Astrocyte (in vitro differentiated cells and primary cell): ENCODE measurements around the gene SEMA4D. TPM values are rescaled to one million over a fixed set of nuclear protein-coding genes. Genes with fewer than 3 reads are reported as not detected.

Experiments
- DNase-seq: peaks from one replicate; pipeline ENCODE4 v3.0.0-alpha.2; 2010; ENCODE audit warnings: low read depth
- FAIRE-seq: peaks from 2 replicates; lab custom pipeline; 2011; peaks lifted over from hg19 to GRCh38; lab: Jason Lieb, UNC
- H2AFZ ChIP-seq: 2 replicates; pipeline ENCODE4 v1.6.0; 2012; ENCODE audit warnings: low read depth, low read length, inconsistent platforms
- H3K27ac ChIP-seq: 2 replicates; pipeline ENCODE4 v1.5.1; 2011; ENCODE audit warnings: low read depth, low read length, inconsistent platforms
- H3K27me3 ChIP-seq: 2 replicates; pipeline ENCODE4 v1.6.0; 2011; ENCODE audit warnings: low read length, inconsistent platforms; ENCODE audit not compliant: insufficient read depth
- H3K36me3 ChIP-seq: 2 replicates; pipeline ENCODE4 v1.5.1; 2011; ENCODE audit warnings: low read length, inconsistent platforms; ENCODE audit not compliant: insufficient read depth
- H3K4me1 ChIP-seq: 2 replicates; pipeline ENCODE4 v1.5.1; 2011; ENCODE audit warnings: low read length, inconsistent platforms; ENCODE audit not compliant: insufficient read depth
- H3K4me2 ChIP-seq: 2 replicates; pipeline ENCODE4 v1.6.0; 2012; ENCODE audit warnings: low read length, inconsistent platforms
- H3K4me3 ChIP-seq: 2 replicates; pipeline ENCODE4 v1.5.1; 2011; ENCODE audit warnings: low read depth, mild to moderate bottlenecking, low read length, inconsistent platforms; ENCODE audit not compliant: insufficient read depth
- H3K79me2 ChIP-seq: 2 replicates; pipeline ENCODE4 v1.6.0; 2012; ENCODE audit warnings: mild to moderate bottlenecking, low read length, inconsistent platforms; ENCODE audit not compliant: insufficient read depth
- H3K9ac ChIP-seq: 2 replicates; pipeline ENCODE4 v1.6.0; 2012; ENCODE audit warnings: mild to moderate bottlenecking, low read length, inconsistent platforms
- H3K9me3 ChIP-seq: 2 replicates; pipeline ENCODE4 v1.5.1; 2012; ENCODE audit warnings: low read depth, mild to moderate bottlenecking, low read length, inconsistent platforms; ENCODE audit not compliant: insufficient read depth
- H4K20me1 ChIP-seq: 2 replicates; pipeline ENCODE4 v1.6.0; 2012; ENCODE audit warnings: low read length, inconsistent platforms; ENCODE audit not compliant: insufficient read depth
- H3K27ac Mint-ChIP-seq: one replicate; pipeline ENCODE4 v1.8.0; 2021; ENCODE audit warnings: mild to moderate bottlenecking, mixed read lengths; ENCODE audit not compliant: unreplicated experiment
- H3K27me3 Mint-ChIP-seq: one replicate; pipeline ENCODE4 v1.8.0; 2021; ENCODE audit warnings: low read depth, mixed read lengths; ENCODE audit not compliant: unreplicated experiment
- H3K36me3 Mint-ChIP-seq: one replicate; pipeline ENCODE4 v1.8.0; 2021; ENCODE audit warnings: low read depth, mixed read lengths; ENCODE audit not compliant: unreplicated experiment
- H3K4me1 Mint-ChIP-seq: one replicate; pipeline ENCODE4 v1.8.0; 2021; ENCODE audit warnings: low read depth, mixed read lengths; ENCODE audit not compliant: unreplicated experiment
- H3K4me3 Mint-ChIP-seq: one replicate; pipeline ENCODE4 v1.8.0; 2021; ENCODE audit warnings: mild to moderate bottlenecking, moderate library complexity, mixed read lengths; ENCODE audit not compliant: unreplicated experiment
- H3K9me3 Mint-ChIP-seq: one replicate; pipeline ENCODE4 v1.8.0; 2021; ENCODE audit warnings: mild to moderate bottlenecking, mixed read lengths; ENCODE audit not compliant: unreplicated experiment
- EZH2 ChIP-seq: IDR thresholded peaks from 2 replicates; pipeline ENCODE4 v1.6.1; 2012; ENCODE audit warnings: mild to moderate bottlenecking, low read length, inconsistent platforms; ENCODE audit not compliant: insufficient read depth
- total RNA-seq: library from RNA; stranded (reverse); gene quantifications from 2 replicates; pipeline ENCODE4 v1.2.1, GENCODE V29; 2021
- TF ChIP-seq, protein P1 (sequence below): IDR thresholded peaks from 2 replicates; pipeline ENCODE4 v1.5.1; 2011; ENCODE audit warnings: low read depth, mild to moderate bottlenecking, inconsistent platforms, low read length, moderate library complexity; ENCODE audit not compliant: insufficient read depth

SEMA4D gene
- total RNA-seq, 1 donor from 2014 or later = 6.2 TPM

DNA sequence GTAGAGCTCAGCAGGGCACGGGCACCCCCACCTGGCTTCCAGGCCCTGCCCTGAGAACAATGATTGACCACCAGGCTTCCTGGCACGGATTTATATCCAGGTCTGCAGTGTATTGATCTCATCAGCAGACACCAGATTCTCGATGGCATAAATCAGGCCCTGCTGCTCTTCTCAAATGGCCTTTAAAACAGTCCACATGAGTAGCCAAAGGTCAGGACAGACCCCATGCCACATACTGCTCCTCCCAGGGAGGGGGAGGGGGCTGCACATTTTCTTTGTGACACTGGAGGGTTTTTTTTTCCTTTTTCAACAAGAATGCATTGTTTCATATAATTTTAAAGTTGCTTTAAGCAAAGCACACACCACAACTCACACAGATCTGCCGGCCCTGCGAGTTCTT, 85.4 kb downstream of the SEMA4D start:
- Histone ChIP-seq H3K36me3 (no peaks in the 10 kb centered on the region), H3K27ac (no peak overlapping the region), H3K9ac (no peak overlapping the region), H3K9me3 (peaks cover 2% of the 10 kb centered on the region), H2AFZ (no peak overlapping the region), H3K27me3 (no peaks in the 10 kb centered on the region), H4K20me1 (no peaks in the 10 kb centered on the region), H3K4me2 (no peak overlapping the region), H3K4me1 (no peaks in the 10 kb centered on the region), H3K4me3 (no peak overlapping the region), H3K79me2 (no peaks in the 10 kb centered on the region)
- H3K9me3 Mint-ChIP-seq = peaks cover 5% of the 10 kb centered on the region
- H3K36me3 Mint-ChIP-seq = peaks cover 2% of the 10 kb centered on the region
- H3K4me3 Mint-ChIP-seq = no peak overlapping the region
- TF ChIP-seq, protein P1, sequence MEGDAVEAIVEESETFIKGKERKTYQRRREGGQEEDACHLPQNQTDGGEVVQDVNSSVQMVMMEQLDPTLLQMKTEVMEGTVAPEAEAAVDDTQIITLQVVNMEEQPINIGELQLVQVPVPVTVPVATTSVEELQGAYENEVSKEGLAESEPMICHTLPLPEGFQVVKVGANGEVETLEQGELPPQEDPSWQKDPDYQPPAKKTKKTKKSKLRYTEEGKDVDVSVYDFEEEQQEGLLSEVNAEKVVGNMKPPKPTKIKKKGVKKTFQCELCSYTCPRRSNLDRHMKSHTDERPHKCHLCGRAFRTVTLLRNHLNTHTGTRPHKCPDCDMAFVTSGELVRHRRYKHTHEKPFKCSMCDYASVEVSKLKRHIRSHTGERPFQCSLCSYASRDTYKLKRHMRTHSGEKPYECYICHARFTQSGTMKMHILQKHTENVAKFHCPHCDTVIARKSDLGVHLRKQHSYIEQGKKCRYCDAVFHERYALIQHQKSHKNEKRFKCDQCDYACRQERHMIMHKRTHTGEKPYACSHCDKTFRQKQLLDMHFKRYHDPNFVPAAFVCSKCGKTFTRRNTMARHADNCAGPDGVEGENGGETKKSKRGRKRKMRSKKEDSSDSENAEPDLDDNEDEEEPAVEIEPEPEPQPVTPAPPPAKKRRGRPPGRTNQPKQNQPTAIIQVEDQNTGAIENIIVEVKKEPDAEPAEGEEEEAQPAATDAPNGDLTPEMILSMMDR = no peak
- TF ChIP-seq EZH2 = no peak
- DNase-seq (no peak), FAIRE-seq (no peak)
- no peak overlapping the region for H3K27ac Mint-ChIP-seq
- H3K4me1 Mint-ChIP-seq = peaks cover 26% of the 10 kb centered on the region
- peaks cover 2% of the 10 kb centered on the region for H3K27me3 Mint-ChIP-seq

DNA sequence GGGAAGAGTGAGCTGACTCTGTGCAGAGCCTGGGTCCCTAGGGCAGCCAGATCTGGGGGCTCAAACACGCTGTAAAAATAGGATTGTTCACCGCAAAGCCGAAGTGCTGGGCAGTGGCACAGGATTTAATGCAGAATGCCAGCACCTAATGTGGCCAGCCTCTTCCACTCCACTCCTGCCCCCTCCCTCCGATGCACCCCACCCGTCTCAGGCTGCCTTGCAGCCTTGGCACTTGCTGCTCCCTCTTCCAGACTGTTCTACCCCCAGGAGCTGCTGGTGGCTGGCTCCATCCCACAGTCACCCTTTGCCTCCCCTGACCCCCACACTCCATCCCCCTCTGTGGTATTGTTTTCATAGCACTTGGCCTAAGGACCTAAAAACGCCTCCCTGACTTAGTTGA, 86.2 kb downstream of the SEMA4D start:
- Mint-ChIP-seq H3K36me3 (peaks cover 5% of the 10 kb centered on the region), H3K27me3 (peaks cover 2% of the 10 kb centered on the region), H3K27ac (no peak overlapping the region), H3K9me3 (peaks cover 6% of the 10 kb centered on the region), H3K4me3 (no peak overlapping the region), H3K4me1 (peaks cover 24% of the 10 kb centered on the region)
- TF ChIP-seq, protein P1 = no peak
- no peak for TF ChIP-seq EZH2
- no peaks in the 10 kb centered on the region for H3K36me3 ChIP-seq
- no peaks in the 10 kb centered on the region for H3K79me2 ChIP-seq
- no peak overlapping the region for H3K4me3 ChIP-seq
- no peak overlapping the region for H3K27ac ChIP-seq
- H3K9ac ChIP-seq = no peak overlapping the region
- no peak for DNase-seq
- no peak for FAIRE-seq
- H4K20me1 ChIP-seq = no peaks in the 10 kb centered on the region
- H3K9me3 ChIP-seq = peaks cover 6% of the 10 kb centered on the region
- no peak overlapping the region for H2AFZ ChIP-seq
- H3K4me2 ChIP-seq = no peak overlapping the region
- no peaks in the 10 kb centered on the region for H3K27me3 ChIP-seq
- H3K4me1 ChIP-seq = no peaks in the 10 kb centered on the region

DNA sequence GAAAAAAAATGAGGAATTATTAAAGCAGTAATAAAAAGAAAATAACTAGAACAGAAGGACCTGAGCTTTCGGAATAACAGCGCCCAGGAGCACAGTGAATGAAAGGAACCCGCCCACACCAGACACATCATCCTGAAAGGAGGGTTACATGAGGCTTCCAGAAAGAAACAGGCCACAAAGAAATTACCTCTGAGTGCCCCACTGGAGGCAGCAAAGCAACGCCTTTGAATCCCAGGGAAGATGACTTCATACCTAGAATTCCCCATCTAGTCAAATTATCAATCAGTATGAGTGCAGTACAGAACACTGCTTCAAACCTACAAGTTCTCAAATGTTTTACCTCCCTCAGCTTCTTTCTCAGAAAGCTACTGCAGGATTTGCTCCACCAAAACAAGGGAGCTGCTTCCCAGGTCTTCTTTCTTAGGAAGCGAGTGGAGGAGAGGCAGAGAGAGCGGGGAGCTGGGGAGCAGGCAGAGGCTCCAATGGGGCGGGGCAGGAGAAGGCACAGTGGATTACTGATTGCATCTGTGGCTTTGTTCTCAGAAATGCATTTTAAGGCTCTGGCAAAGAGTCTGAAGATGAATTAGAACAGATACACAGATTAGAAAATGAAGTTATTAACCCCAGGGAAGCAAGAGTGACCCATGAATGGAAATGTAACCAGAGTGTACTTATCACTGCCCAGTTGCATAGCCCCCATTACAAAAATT, 87.1 kb downstream of the SEMA4D start:
- no peaks in the 10 kb centered on the region for H4K20me1 ChIP-seq
- H3K27ac ChIP-seq = no peak overlapping the region
- no peak overlapping the region for H3K4me2 ChIP-seq
- H3K27me3 ChIP-seq = no peaks in the 10 kb centered on the region
- H3K4me1 ChIP-seq = no peaks in the 10 kb centered on the region
- DNase-seq = no peak
- H3K9me3 ChIP-seq = peaks cover 6% of the 10 kb centered on the region
- Mint-ChIP-seq H3K4me3 (no peak overlapping the region), H3K27ac (no peak overlapping the region), H3K36me3 (peaks cover 5% of the 10 kb centered on the region), H3K4me1 (peaks cover 31% of the 10 kb centered on the region), H3K9me3 (peaks cover 6% of the 10 kb centered on the region), H3K27me3 (peaks cover 2% of the 10 kb centered on the region)
- no peak overlapping the region for H3K9ac ChIP-seq
- H3K36me3 ChIP-seq = no peaks in the 10 kb centered on the region
- H3K79me2 ChIP-seq = no peaks in the 10 kb centered on the region
- TF ChIP-seq EZH2 = no peak
- TF ChIP-seq, protein P1 = no peak
- H2AFZ ChIP-seq = no peak overlapping the region
- H3K4me3 ChIP-seq = no peak overlapping the region
- FAIRE-seq = no peak
